Astrocyte (in vitro differentiated cells and primary cell): Measurements from ENCODE around the gene METRNL.
"Not testable (repeated sequence)": the region's sequence is repeated elsewhere in the genome, so short reads cannot be mapped to it uniquely, and the experiment has no call there.

Experiments
- CTCF ChIP-seq: IDR thresholded peaks from 2 replicates; pipeline ENCODE4 v1.5.1; 2011; ENCODE audit warnings: low read depth, mild to moderate bottlenecking, inconsistent platforms, low read length, moderate library complexity; ENCODE audit not compliant: insufficient read depth
- EZH2 ChIP-seq: IDR thresholded peaks from 2 replicates; pipeline ENCODE4 v1.6.1; 2012; ENCODE audit warnings: mild to moderate bottlenecking, low read length, inconsistent platforms; ENCODE audit not compliant: insufficient read depth

DNA sequence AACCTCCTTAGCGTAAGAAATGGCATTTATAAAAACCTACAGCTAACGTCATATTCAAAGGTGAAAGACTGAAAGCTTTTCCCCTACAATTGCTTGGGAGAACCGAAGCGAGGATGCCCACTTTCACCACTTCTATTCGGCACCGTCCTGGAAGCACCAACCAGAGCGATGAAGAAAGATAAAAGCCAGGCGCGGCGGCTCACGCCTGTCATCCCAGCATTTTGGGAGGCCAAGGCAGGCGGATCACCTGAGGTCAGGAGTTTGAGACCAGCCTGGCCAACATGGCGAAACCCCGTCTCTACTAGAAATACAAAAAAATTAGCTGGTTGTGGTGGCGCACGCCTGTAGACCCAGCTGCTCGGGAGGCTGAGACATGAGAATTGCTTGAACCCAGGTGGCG lies 34.9 kb upstream of the METRNL start:
- TF ChIP-seq CTCF, EZH2: not testable (repeated sequence)
